Activated naive CD4-positive, alpha-beta T cell treated with anti-CD3 and anti-CD28 coated beads for 36 hours (primary cell): ENCODE data around the gene CFAP251. TPM values are rescaled to one million over a fixed set of nuclear protein-coding genes. Genes with fewer than 3 reads are reported as not detected.

ENCODE experiments used
- CTCF ChIA-PET: fragments of 350-600 bp; sonication (Branson Sonifier 250); formaldehyde crosslinking; loops from one replicate; lab custom pipeline; 2021; ENCODE audit warnings: antibody characterized with exemption; lab: Charles Lee
- DNase-seq: peaks from one replicate; pipeline ENCODE4 v3.0.0-alpha.2; 2020
- H3K27ac Mint-ChIP-seq: one replicate; pipeline ENCODE4 v1.8.0; 2021; ENCODE audit warnings: mild to moderate bottlenecking, mixed read lengths
- H3K27me3 Mint-ChIP-seq: one replicate; pipeline ENCODE4 v1.8.0; 2021; ENCODE audit warnings: low read depth, mixed read lengths
- H3K36me3 Mint-ChIP-seq: one replicate; pipeline ENCODE4 v1.8.0; 2021; ENCODE audit warnings: low read depth, mixed read lengths
- H3K4me1 Mint-ChIP-seq: one replicate; pipeline ENCODE4 v1.8.0; 2021; ENCODE audit warnings: low read depth, mixed read lengths
- H3K4me3 Mint-ChIP-seq: one replicate; pipeline ENCODE4 v1.8.0; 2021; ENCODE audit warnings: mild to moderate bottlenecking, moderate library complexity, mixed read lengths
- H3K9me3 Mint-ChIP-seq: one replicate; pipeline ENCODE4 v1.8.0; 2021; ENCODE audit warnings: mixed read lengths
- intact Hi-C: fragments of 100-400 bp; cut with micrococcal nuclease; formaldehyde crosslinking; loops from one replicate; pipeline ENCODE4 v1.15.1; 2023
- total RNA-seq, 2 experiments: library from RNA; stranded (reverse); gene quantifications; one replicate each; pipeline ENCODE4 v1.2.3, GENCODE V29; 2021

Gene CFAP251
- total RNA-seq, 2 experiments from 2014 or later: 0.20 to 0.62 TPM

DNA sequence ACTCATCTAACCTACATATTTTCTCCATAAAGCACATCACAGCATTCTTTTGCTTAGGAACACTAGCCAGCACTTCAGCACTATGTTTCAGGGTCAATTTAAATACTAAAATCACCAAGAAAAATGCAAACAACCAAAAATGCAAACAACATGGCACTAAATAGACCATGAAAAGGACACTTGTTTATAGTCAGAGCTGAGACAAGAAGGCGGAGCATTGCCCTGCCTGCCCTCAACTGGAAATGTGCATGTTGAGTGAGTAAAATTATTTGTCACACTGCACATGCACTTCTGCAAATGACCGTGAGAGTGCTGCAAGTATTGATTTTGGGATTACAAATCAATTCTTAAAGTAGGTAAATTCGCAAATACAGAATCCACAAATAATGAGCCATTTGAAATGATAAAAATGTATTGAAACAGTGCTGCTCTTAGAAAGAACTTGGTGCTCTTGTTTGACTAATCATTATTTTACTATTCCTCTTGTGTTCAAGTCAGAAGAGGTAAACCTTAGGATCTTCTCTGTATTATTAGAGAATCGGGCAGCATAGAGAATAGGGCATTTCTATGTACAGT lies 34.8 kb downstream of the CFAP251 start:
- Mint-ChIP-seq H3K27ac (no peak overlapping the region), H3K9me3 (no peaks in the 10 kb centered on the region), H3K4me1 (no peaks in the 10 kb centered on the region), H3K36me3 (no peaks in the 10 kb centered on the region), H3K27me3 (no peaks in the 10 kb centered on the region), H3K4me3 (no peak overlapping the region)
- CTCF ChIA-PET: no interaction called here
- no peak for DNase-seq
- intact Hi-C loops: no loop called here

DNA sequence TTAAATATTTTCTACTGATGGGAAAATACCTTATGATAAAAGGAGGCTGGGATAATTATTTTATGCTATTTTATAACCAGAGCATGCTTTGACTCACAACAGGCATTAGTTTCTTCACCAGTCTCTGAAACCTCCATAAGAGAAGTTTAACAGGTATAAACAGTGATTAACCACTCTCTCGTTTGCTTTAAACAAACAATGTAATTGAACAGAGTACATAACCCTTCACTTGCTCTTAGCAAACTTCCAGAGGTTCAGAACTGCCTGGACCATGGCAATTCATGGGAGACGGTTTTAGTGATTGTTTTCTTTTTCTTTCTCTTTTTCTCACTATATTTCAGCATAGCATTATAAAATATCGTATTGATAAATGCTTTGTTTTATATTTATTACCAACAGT lies 35.3 kb downstream of the CFAP251 start:
- Mint-ChIP-seq H3K4me3 (no peak overlapping the region), H3K4me1 (no peaks in the 10 kb centered on the region), H3K27ac (no peak overlapping the region), H3K27me3 (no peaks in the 10 kb centered on the region), H3K36me3 (no peaks in the 10 kb centered on the region), H3K9me3 (no peaks in the 10 kb centered on the region)
- CTCF ChIA-PET: interaction anchor here (0.5 to 1.2 kb wide), 2 partner anchors 28 to 38 kb away, joined by 3 to 4 read pairs; no protein-coding TSS in a partner anchor
- DNase-seq: no peak
- intact Hi-C loops: no loop called here

DNA sequence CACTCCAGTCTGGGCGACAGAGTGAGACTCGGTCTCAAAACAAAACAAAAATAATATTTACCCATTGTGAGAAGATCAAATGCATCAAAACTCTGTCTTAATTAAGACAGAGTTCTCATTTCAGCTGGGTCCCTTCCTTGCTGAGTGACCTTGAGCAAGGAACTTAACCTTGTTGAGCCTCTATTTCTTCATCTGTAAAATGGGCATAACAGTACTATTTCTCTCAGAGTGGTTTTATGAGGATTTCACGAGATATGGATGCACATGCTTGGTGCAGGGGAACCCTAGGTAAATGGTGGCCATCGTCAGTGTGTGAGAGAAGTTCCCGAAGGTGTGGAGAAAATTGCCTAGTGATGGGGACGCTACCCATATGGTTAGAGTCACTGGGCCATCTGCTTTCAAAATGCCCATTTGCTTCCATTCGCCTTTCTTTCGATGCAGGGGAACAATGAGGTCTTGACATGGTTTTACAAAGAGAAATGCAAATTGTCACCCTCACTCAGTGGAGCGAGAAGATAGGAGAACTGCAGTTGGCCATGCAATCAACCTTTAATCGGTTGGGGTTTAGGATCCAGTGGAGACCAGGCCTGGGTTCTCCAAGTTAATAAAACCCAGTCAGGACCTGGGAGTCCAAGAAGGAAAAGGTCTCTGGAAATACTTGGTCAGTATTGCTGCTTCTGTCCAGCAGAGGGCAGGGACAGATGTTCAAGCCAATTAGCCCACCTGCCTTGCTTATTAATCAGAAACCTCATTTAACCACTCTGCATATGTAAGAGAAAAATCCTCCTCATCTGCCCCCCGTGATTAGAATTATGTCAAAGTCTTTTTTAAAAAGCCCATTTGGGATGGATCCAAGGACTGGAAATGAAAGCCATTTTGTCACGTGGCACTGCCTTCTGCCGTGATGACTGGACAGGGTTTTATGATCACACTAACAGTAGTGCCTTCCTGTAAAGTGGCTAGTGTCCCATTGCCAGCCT lies 37.2 kb downstream of the CFAP251 start:
- H3K9me3 Mint-ChIP-seq: no peaks in the 10 kb centered on the region
- H3K27ac Mint-ChIP-seq: no peak overlapping the region
- no peaks in the 10 kb centered on the region for H3K36me3 Mint-ChIP-seq
- no peak for DNase-seq
- no peak overlapping the region for H3K4me3 Mint-ChIP-seq
- no peaks in the 10 kb centered on the region for H3K4me1 Mint-ChIP-seq
- intact Hi-C loops: no loop called here
- H3K27me3 Mint-ChIP-seq: no peaks in the 10 kb centered on the region
- CTCF ChIA-PET: no interaction called here

DNA sequence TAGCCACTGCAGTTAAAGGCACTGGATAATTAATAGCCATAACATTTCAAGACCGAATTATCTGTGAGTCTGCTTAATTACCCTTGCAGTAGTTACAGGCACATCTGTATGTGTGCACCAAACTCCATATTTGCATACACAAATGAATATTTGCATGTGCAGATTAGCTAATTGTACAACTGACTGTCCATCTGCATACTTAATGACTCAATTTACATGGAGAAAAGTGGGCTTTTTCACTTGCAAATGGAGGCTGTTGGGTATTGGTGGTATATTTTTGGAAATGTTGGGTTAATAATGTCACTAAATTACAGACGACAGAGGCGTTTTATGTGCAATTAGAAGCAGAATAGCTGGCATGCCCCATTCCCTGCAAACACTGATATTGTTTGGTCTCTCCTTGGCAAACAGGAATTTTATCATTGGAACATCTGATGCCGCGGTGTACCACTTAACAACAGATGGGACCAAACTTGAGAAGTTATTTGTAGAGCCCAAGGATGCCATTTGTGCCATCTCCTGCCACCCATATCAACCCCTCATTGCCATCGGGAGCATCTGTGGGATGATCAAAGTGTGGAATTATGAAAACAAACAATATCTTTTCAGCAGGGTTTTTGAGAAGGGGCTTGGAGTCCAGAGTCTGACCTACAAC lies 39.6 kb downstream of the CFAP251 start:
- CTCF ChIA-PET: interaction anchor here (0.6 kb wide), 1 partner anchor 55 kb away, joined by 4 read pairs; no protein-coding TSS in a partner anchor
- DNase-seq: no peak
- Mint-ChIP-seq H3K4me3 (no peak overlapping the region), H3K27ac (no peak overlapping the region), H3K4me1 (no peaks in the 10 kb centered on the region), H3K36me3 (no peaks in the 10 kb centered on the region), H3K27me3 (no peaks in the 10 kb centered on the region), H3K9me3 (no peaks in the 10 kb centered on the region)
- intact Hi-C loops: no loop called here

DNA sequence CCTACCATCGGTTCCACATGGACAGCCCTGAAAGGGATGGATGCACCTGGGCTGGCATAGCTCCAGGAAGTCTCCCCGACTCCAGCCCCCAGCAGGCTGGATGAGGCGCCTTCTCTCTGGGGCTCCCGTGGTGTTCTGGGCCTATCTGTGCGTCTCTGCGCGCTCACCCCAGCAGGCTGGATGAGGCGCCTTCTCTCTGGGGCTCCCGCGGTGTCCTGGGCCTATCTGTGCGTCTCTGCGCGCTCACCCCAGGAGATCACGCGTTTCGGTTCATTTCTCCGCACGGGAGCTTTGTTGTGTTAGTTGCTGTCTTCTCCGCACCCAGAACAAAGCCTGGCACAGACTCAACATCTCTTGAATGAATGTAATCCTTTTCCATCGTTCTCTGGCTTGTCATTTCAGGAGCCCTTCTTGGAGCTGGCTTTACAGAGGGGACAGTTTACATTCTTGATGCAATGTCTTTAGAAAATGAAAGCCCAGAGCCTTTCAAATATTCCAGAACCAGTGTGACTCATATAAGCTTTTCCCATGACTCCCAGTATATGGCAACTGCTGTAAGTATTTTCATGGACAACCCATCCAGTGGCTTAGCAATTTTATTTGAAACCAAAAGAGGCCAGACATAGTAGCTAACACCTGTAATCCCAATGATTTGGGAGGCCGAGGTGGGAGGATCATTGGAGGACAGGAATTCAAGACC lies 40.3 kb downstream of the CFAP251 start:
- Mint-ChIP-seq H3K4me3 (no peak overlapping the region), H3K27ac (no peak overlapping the region), H3K4me1 (no peaks in the 10 kb centered on the region), H3K9me3 (no peaks in the 10 kb centered on the region), H3K27me3 (no peaks in the 10 kb centered on the region), H3K36me3 (no peaks in the 10 kb centered on the region)
- intact Hi-C loops: no loop called here
- CTCF ChIA-PET: no interaction called here
- DNase-seq: no peak

DNA sequence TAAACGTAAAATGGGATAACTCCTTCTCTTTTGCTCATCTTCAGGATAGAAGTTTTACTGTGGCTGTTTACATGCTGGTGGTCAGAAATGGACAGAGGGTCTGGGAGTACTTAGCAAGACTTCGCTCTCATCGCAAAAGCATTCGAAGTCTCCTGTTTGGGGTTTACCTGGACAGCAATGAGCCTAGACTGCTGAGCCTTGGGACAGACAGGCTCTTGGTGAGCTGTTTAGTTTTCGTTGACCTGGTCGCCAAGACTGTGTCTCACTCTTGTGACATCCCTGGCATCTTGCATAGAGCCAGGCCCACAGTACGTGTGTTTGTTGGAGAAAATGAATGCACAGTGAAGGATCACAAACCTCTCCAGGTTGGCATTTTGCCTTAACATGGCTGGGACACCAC lies 42.1 kb downstream of the CFAP251 start:
- intact Hi-C loops: no loop called here
- H3K4me1 Mint-ChIP-seq: no peaks in the 10 kb centered on the region
- H3K36me3 Mint-ChIP-seq: no peaks in the 10 kb centered on the region
- DNase-seq: no peak
- H3K4me3 Mint-ChIP-seq: no peak overlapping the region
- H3K27me3 Mint-ChIP-seq: no peaks in the 10 kb centered on the region
- CTCF ChIA-PET: no interaction called here
- H3K9me3 Mint-ChIP-seq: no peaks in the 10 kb centered on the region
- H3K27ac Mint-ChIP-seq: no peak overlapping the region

DNA sequence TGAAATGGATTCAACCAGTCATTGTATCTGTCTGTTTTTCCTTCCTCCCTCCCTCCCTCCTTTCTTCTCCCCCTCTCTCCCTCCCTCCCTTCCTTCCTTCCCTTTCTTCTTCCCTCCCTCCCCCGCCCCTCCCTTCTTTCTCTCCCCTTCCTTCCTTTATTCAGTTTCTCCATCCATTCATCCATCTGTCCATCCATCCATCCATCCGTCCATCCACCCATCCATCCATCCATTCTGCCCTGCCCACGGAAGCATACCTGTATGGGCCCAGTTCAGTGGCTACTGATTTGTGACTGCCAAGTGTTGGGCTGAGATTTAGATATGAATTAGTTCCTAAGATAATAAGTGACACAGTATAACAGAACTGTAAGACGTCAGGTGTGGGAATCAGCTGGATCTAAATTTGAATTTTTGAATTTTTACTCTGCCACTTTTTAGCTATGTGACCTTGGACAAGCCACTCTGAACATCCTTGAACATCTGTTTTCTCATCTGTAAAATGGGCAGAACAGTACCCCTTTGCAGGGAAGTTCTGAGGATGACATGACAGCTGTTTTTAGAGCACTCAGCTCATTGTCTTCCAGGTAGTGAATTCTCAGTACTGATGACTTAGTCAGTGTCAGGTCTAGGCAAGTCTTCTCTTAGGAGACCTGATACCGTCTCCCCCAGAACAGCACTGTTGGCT lies 42.9 kb downstream of the CFAP251 start:
- no peaks in the 10 kb centered on the region for H3K9me3 Mint-ChIP-seq
- H3K4me1 Mint-ChIP-seq: no peaks in the 10 kb centered on the region
- no peak overlapping the region for H3K4me3 Mint-ChIP-seq
- no peak for DNase-seq
- no peaks in the 10 kb centered on the region for H3K36me3 Mint-ChIP-seq
- no peaks in the 10 kb centered on the region for H3K27me3 Mint-ChIP-seq
- intact Hi-C loops: no loop called here
- CTCF ChIA-PET: interaction anchor here (0.7 kb wide), 1 partner anchor 695 kb away, joined by 3 read pairs; no protein-coding TSS in a partner anchor
- no peak overlapping the region for H3K27ac Mint-ChIP-seq

DNA sequence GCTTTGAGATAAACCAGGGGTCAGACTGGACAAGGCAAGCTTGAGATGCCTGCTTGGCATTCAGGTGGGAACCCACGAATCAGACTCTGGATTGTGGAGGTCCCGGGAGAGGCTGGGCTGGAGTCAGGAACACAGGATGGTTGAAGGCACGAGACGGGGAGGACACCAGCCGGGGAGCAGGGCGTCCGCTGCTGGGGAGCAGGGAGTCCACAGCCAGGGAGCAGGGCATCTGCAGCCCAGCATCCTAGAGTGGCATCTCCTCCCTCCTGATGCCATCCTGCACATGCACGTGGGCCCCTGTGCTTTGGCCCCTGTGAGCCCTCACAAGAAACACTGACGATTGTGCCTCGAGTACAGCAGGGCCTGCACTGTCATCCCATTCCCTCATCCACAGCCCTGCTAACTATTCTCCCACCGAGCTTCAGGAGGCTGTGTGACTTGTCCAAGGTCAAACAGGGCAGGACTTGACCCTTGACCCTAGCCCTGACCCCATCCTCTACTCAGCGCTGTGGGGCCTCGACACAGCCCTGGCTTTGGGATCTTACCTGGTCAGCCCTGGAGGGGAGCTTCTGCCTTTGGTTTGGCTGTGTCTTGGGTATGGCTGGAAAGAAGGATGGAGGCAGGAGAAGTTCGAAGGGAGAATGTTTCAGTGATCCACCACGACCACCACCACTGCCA lies 45.1 kb downstream of the CFAP251 start:
- CTCF ChIA-PET: no interaction called here
- Mint-ChIP-seq H3K27me3 (no peaks in the 10 kb centered on the region), H3K4me3 (no peak overlapping the region), H3K36me3 (no peaks in the 10 kb centered on the region), H3K4me1 (no peaks in the 10 kb centered on the region), H3K27ac (no peak overlapping the region), H3K9me3 (no peaks in the 10 kb centered on the region)
- no peak for DNase-seq
- intact Hi-C loops: no loop called here

DNA sequence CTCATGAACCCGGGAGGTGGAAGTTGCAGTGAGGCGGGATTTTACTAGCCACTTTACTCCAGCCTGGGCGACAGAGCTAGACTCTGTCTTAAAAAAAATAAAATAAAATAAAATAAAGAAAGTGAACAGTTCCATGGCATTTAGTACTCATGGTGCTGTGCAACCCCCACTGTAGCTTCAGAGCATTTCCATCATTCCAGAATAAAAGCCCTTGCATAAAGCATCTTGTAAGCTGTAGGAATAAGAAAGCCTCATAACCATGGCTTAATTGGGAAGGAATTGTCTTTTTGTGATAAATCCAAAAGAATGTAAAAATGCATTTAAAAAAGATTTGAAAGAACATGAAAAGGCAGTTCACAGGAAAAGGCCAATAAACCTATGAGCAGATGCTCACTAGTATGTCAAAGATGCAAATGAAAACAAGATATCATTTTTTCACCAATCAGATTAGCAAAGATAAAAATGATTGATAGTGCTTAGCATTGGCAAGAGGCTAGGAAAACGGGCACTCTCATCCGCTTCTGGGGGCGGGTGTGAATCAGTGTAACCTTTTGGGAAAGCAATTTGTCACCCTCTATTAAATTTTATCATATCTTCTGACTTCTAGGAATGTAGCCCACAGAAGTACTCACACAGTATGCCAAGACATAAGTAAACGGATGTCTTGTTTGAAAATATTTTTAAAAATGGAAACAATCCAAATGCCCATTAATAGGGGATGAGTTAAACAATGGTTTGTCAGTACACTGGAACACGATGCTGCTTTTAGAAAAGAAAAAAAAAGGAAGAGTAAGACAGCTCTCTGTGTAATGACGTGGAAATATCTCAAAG lies 46.6 kb downstream of the CFAP251 start:
- intact Hi-C loops: no loop called here
- H3K9me3 Mint-ChIP-seq: no peaks in the 10 kb centered on the region
- H3K4me1 Mint-ChIP-seq: no peaks in the 10 kb centered on the region
- no peak overlapping the region for H3K27ac Mint-ChIP-seq
- no peak overlapping the region for H3K4me3 Mint-ChIP-seq
- DNase-seq: no peak
- no peaks in the 10 kb centered on the region for H3K36me3 Mint-ChIP-seq
- no peaks in the 10 kb centered on the region for H3K27me3 Mint-ChIP-seq
- CTCF ChIA-PET: no interaction called here

DNA sequence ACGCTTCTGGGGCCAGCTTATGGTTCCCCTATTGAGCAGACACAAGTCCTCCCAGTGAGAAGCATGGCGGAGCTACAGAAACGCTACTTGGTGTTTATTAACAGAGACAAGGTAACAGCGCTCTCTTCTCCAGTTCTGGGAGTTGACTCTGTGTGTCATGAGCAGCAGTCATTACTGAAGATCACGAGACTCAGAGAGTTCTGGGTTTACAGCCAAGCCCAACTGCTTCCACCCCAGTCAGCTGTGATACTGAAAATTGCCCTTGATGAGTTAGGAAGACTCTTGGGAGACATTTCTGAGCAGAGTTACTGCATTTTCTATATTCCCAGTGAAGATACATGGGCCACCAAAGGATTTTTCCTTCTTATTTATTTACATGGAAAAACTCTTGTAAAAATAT lies 48.6 kb downstream of the CFAP251 start:
- intact Hi-C loops: no loop called here
- no peaks in the 10 kb centered on the region for H3K27me3 Mint-ChIP-seq
- CTCF ChIA-PET: no interaction called here
- H3K4me3 Mint-ChIP-seq: no peak overlapping the region
- peaks cover under 1% of the 10 kb centered on the region for H3K9me3 Mint-ChIP-seq
- peaks cover under 1% of the 10 kb centered on the region for H3K36me3 Mint-ChIP-seq
- DNase-seq: no peak
- no peaks in the 10 kb centered on the region for H3K4me1 Mint-ChIP-seq
- no peak overlapping the region for H3K27ac Mint-ChIP-seq

DNA sequence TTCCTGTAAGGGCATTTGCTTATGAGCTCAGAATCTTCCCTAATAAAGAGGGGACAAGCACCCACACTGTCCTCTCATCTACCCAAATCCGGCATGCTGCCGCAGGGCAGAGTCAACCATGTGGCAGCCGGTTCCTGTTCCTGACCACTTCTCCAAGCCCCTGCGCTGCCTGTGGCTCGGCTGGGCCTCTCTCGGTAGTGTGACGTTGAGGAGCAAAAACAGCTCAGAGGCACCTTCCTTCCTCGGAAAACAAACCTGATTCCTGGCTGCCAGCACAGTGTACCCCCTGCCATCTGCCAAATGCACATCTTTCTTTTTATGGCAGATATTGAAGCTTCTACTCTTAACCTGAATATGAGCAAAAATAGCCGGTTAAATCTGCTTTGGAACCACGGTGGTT lies 50.5 kb downstream of the CFAP251 start:
- H3K27me3 Mint-ChIP-seq: no peaks in the 10 kb centered on the region
- H3K36me3 Mint-ChIP-seq: peaks cover 3% of the 10 kb centered on the region
- H3K27ac Mint-ChIP-seq: no peak overlapping the region
- CTCF ChIA-PET: interaction anchor here (0.8 kb wide), 1 partner anchor 16 kb away, joined by 4 read pairs; no protein-coding TSS in a partner anchor
- intact Hi-C loops: no loop called here
- H3K4me1 Mint-ChIP-seq: no peaks in the 10 kb centered on the region
- peaks cover 6% of the 10 kb centered on the region for H3K9me3 Mint-ChIP-seq
- no peak overlapping the region for H3K4me3 Mint-ChIP-seq
- DNase-seq: peak; percentile 16
